ENCODE data around the gene MTG2. TPM values are rescaled to one million over a fixed set of nuclear protein-coding genes. Genes with fewer than 3 reads are reported as not detected.

Gene MTG2
- total and polyA plus RNA-seq, 10 of the 15 experiments (the other 5 are each of a cell fraction or from before 2014, with no cell fraction given) = 6.2 to 52.4 (median 34.3) TPM

DNA sequence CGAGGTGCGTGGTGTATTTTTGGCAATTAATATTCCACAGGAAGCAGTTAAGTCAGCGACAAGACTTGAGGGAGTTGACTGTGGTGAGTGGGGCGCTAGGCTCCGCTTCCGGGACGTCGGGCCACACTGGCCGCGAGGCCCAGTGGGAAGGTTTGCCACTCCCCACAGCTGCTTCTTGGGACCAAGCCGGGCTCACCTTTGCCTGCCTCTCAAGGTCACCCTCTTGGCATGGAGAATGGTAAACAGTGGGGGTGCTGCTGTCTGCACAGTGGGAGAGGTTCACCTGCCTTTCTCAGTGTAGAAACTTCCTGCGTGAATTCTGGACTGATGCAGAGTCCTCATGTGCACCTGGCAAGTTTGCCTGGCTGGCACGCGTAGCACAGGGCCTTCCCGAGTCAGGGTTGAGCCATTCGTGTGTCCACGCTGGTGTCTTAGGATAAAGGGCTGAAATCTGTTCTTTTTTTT is 61.8 kb downstream of the MTG2 start:
- peaks cover 8% of the 10 kb centered on the region for H3K79me2 ChIP-seq (ENCODE audit: control insufficient read depth, insufficient read depth, low read length)
- 91% methylated on average over 17 of the region's 17 CpGs for WGBS (ENCODE audit: insufficient coverage, insufficient replicate concordance, low lambda C conversion rate, missing lambda C conversion rate)
- H4K20me1 ChIP-seq (ENCODE audit: control insufficient read depth, insufficient read depth) = no peaks in the 10 kb centered on the region; the same call in 1 of the 2 replicates
- H3K36me3 ChIP-seq (ENCODE audit: control insufficient read depth in 2 of 2, insufficient read depth in 2 of 2, low read length in 1 of 2) = no peaks in the 10 kb centered on the region; a peak in 2 of 4 replicates
- ChIA-PET CTCF (no interaction called here), POLR2A (no interaction called here), SMC1A (ENCODE audit: uncharacterized antibody, unreplicated experiment) (no interaction called here), RAD21 (ENCODE audit: unreplicated experiment) (no interaction called here)
- TF ChIP-seq ATF7 (IDR thresholded peaks at IDR 0.05; ENCODE audit: low read depth) (no peak), MXI1 (IDR thresholded peaks at IDR 0.05; ENCODE audit: low read depth, low read length) (no peak), YY1 (IDR thresholded peaks at IDR 0.05; ENCODE audit: low read depth, low read length) (no peak), HCFC1 (IDR thresholded peaks at IDR 0.05; ENCODE audit: low read length) (no peak), RBBP5 (conservative IDR thresholded peaks at IDR 0.05) (no peak), IKZF1 (conservative IDR thresholded peaks at IDR 0.05) (no peak), CHD4 (IDR thresholded peaks at IDR 0.05) (no peak), CBFB (IDR thresholded peaks at IDR 0.05; ENCODE audit: low read depth) (no peak), MTA2 (IDR thresholded peaks at IDR 0.05; ENCODE audit: low read depth) (no peak), SMAD5 (IDR thresholded peaks at IDR 0.05; ENCODE audit: low read depth) (no peak), NBN (IDR thresholded peaks at IDR 0.05) (no peak)
- TF ChIP-seq, protein P1, sequence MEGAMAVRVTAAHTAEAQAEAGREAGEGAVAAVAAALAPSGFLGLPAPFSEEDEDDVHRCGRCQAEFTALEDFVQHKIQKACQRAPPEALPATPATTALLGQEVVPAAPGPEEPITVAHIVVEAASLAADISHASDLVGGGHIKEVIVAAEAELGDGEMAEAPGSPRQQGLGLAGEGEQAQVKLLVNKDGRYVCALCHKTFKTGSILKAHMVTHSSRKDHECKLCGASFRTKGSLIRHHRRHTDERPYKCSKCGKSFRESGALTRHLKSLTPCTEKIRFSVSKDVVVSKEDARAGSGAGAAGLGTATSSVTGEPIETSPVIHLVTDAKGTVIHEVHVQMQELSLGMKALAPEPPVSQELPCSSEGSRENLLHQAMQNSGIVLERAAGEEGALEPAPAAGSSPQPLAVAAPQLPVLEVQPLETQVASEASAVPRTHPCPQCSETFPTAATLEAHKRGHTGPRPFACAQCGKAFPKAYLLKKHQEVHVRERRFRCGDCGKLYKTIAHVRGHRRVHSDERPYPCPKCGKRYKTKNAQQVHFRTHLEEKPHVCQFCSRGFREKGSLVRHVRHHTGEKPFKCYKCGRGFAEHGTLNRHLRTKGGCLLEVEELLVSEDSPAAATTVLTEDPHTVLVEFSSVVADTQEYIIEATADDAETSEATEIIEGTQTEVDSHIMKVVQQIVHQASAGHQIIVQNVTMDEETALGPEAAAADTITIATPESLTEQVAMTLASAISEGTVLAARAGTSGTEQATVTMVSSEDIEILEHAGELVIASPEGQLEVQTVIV (IDR thresholded peaks at IDR 0.05; ENCODE audit: borderline replicate concordance, partially characterized antibody) = no peak
- TF ChIP-seq, protein P2, sequence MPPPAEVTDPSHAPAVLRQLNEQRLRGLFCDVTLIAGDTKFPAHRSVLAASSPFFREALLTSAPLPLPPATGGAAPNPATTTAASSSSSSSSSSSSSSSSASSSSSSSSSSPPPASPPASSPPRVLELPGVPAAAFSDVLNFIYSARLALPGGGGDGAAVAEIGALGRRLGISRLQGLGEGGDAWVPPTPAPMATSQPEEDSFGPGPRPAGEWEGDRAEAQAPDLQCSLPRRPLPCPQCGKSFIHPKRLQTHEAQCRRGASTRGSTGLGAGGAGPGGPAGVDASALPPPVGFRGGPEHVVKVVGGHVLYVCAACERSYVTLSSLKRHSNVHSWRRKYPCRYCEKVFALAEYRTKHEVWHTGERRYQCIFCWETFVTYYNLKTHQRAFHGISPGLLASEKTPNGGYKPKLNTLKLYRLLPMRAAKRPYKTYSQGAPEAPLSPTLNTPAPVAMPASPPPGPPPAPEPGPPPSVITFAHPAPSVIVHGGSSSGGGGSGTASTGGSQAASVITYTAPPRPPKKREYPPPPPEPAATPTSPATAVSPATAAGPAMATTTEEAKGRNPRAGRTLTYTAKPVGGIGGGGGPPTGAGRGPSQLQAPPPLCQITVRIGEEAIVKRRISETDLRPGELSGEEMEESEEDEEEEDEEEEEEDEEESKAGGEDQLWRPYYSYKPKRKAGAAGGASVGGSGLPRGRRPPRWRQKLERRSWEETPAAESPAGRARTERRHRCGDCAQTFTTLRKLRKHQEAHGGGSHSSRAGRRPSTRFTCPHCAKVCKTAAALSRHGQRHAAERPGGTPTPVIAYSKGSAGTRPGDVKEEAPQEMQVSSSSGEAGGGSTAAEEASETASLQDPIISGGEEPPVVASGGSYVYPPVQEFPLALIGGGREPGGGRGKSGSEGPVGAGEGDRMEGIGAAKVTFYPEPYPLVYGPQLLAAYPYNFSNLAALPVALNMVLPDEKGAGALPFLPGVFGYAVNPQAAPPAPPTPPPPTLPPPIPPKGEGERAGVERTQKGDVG (CRISPR knock-in tag; IDR thresholded peaks at IDR 0.05) = no peak
- TF ChIP-seq, protein P3, sequence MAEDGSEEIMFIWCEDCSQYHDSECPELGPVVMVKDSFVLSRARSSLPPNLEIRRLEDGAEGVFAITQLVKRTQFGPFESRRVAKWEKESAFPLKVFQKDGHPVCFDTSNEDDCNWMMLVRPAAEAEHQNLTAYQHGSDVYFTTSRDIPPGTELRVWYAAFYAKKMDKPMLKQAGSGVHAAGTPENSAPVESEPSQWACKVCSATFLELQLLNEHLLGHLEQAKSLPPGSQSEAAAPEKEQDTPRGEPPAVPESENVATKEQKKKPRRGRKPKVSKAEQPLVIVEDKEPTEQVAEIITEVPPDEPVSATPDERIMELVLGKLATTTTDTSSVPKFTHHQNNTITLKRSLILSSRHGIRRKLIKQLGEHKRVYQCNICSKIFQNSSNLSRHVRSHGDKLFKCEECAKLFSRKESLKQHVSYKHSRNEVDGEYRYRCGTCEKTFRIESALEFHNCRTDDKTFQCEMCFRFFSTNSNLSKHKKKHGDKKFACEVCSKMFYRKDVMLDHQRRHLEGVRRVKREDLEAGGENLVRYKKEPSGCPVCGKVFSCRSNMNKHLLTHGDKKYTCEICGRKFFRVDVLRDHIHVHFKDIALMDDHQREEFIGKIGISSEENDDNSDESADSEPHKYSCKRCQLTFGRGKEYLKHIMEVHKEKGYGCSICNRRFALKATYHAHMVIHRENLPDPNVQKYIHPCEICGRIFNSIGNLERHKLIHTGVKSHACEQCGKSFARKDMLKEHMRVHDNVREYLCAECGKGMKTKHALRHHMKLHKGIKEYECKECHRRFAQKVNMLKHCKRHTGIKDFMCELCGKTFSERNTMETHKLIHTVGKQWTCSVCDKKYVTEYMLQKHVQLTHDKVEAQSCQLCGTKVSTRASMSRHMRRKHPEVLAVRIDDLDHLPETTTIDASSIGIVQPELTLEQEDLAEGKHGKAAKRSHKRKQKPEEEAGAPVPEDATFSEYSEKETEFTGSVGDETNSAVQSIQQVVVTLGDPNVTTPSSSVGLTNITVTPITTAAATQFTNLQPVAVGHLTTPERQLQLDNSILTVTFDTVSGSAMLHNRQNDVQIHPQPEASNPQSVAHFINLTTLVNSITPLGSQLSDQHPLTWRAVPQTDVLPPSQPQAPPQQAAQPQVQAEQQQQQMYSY (CRISPR knock-in tag; IDR thresholded peaks at IDR 0.05) = no peak
- no TSS peak for BruUV-seq (replicated peaks)
- no peak overlapping the region for H3K4me2 ChIP-seq (ENCODE audit: control insufficient read depth, insufficient read depth)
- FAIRE-seq (no peak), DNase-seq (ENCODE audit: low read depth, low spot score) (no peak), ATAC-seq (no peak)
- H2AFZ ChIP-seq (ENCODE audit: control insufficient read depth, low read depth, low read length) = no peak overlapping the region
- no peak overlapping the region for H3K4me3 ChIP-seq
- no peak overlapping the region for H3K9ac ChIP-seq (ENCODE audit: control insufficient read depth, insufficient read depth, low read length)
- H3K27me3 ChIP-seq (replicated peaks in 1 of 2; ENCODE audit: control insufficient read depth in 2 of 2, insufficient read depth in 2 of 2, low read length in 1 of 2) = no peaks in the 10 kb centered on the region
- H3K4me1 ChIP-seq (ENCODE audit: control insufficient read depth, insufficient read depth, low read length) = peaks cover 4% of the 10 kb centered on the region
- intact Hi-C loops (cut with micrococcal nuclease; ENCODE audit: unreplicated experiment) = no loop called here
- in situ Hi-C loops (cut with MboI) = no loop called here
- no peak overlapping the region for H3K27ac ChIP-seq (ENCODE audit: control insufficient read depth, insufficient read depth)
- no peaks in the 10 kb centered on the region for H3K9me3 ChIP-seq (replicated peaks; ENCODE audit: control insufficient read depth, insufficient read depth, low read length)

Measured in GM12878 (cell line).